Breast epithelium (tissue), 4 donors: ENCODE measurements around the gene ADNP. TPM values are rescaled to one million over a fixed set of nuclear protein-coding genes. Genes with fewer than 3 reads are reported as not detected.
A peak's percentile ranks its signal among the peaks of the same experiment; 100 is the strongest.

Experiments
- DNase-seq, 2 donors: peaks; one replicate each; pipeline ENCODE4 v3.0.0-alpha.2; 2019; ENCODE audit warnings: low spot score in 2 of 2
- H3K27ac ChIP-seq, 2 donors: fragments of 200-600 bp; sonication (generic) in 1 of 2; one replicate each; pipeline ENCODE4 v1.5.1; 2016 to 2019; ENCODE audit warnings: mild to moderate bottlenecking in 1 of 2
- H3K27me3 ChIP-seq, 2 donors: fragments of 200-600 bp; sonication (generic) in 1 of 2; one replicate each; pipeline versions ENCODE4 v1.5.1 to v1.6.0; 2017 to 2019; ENCODE audit warnings: control low read depth in 1 of 2, mild to moderate bottlenecking in 1 of 2
- H3K36me3 ChIP-seq: fragments of 200-600 bp; one replicate; pipeline ENCODE4 v1.5.1; 2019
- H3K4me1 ChIP-seq, 2 donors: fragments of 200-600 bp; sonication (generic); one replicate each; pipeline ENCODE4 v1.5.1; 2016 to 2019; ENCODE audit warnings: control low read depth in 1 of 2
- H3K4me3 ChIP-seq, 3 donors: fragments of 200-600 bp; sonication (generic); 1 replicate in 2 of 3; 2 replicates in 1 of 3; pipeline ENCODE4 v1.5.1; 2016 to 2019; ENCODE audit warnings: mild to moderate bottlenecking in 3 of 3, moderate library complexity in 2 of 3
- H3K9me3 ChIP-seq, 2 donors: fragments of 200-600 bp; sonication (generic) in 1 of 2; one replicate each; pipeline ENCODE4 v1.5.1; 2016 to 2019; ENCODE audit warnings: control low read depth in 1 of 2
- CTCF ChIP-seq, 3 donors: fragments of 450-650 bp; IDR thresholded peaks; one replicate each; pipeline ENCODE4 v1.5.1; 2016 to 2017; ENCODE audit warnings: antibody characterized with exemption in 3 of 3, mild to moderate bottlenecking in 3 of 3, moderate library complexity in 3 of 3
- POLR2A ChIP-seq: fragments of 450-650 bp; IDR thresholded peaks from one replicate; pipeline ENCODE4 v1.6.1; 2016; ENCODE audit warnings: antibody characterized with exemption, mild to moderate bottlenecking, moderate library complexity
- POLR2AphosphoS5 ChIP-seq, 3 donors: sonication (generic); formaldehyde crosslinking; IDR thresholded peaks; one replicate each; pipeline ENCODE4 v1.6.1; 2017; ENCODE audit warnings: antibody characterized with exemption in 3 of 3
- intact Hi-C: fragments of 100-400 bp; cut with DNase I; formaldehyde crosslinking; loops from one replicate; pipeline ENCODE4 v1.15.1; 2023; ENCODE audit warnings: low total_unique reads
- total RNA-seq, 3 donors: library from RNA; depleted of rRNA; stranded (reverse); fragments of >200 nt; gene quantifications; one replicate each; pipeline ENCODE4 v1.1.0, GENCODE V29; 2016

Gene ADNP
- total RNA-seq, 3 donors from 2014 or later, result 51.7 to 70.2 (median 60.0) TPM

- no peak overlapping the region for H3K4me3 ChIP-seq
- TF ChIP-seq POLR2AphosphoS5 (IDR thresholded peaks at IDR 0.05), result no peak
- TF ChIP-seq POLR2A, result no peak
- H3K27me3 ChIP-seq, result no peaks in the 10 kb centered on the region
- H3K9me3 ChIP-seq, result no peaks in the 10 kb centered on the region
- no peaks in the 10 kb centered on the region for H3K4me1 ChIP-seq
- intact Hi-C loops, result no loop called here
- H3K27ac ChIP-seq, result no peak overlapping the region
- peak in 1 of 2 donors; percentile 10 for DNase-seq
- no peaks in the 10 kb centered on the region for H3K36me3 ChIP-seq
Measured at GRCh38 chr20:50969912-50970311, 38.7 kb upstream of the ADNP start.

- peak in 1 of 2 donors; percentile 5 for DNase-seq
- Histone ChIP-seq H3K36me3 (no peaks in the 10 kb centered on the region), H3K4me3 (no peak overlapping the region), H3K9me3 (no peaks in the 10 kb centered on the region), H3K4me1 (no peaks in the 10 kb centered on the region), H3K27me3 (no peaks in the 10 kb centered on the region), H3K27ac (no peak overlapping the region)
- intact Hi-C loops, result no loop called here
- TF ChIP-seq POLR2A, result no peak
- TF ChIP-seq POLR2AphosphoS5 (IDR thresholded peaks at IDR 0.05), result no peak
- TF ChIP-seq CTCF (IDR thresholded peaks at IDR 0.05), result no peak
Measured at GRCh38 chr20:50969435-50969834, 38.2 kb upstream of the ADNP start.

GRCh38 chr20:50968289-50968688, 37.1 kb upstream of the ADNP start:
- intact Hi-C loops, result no loop called here
- no peaks in the 10 kb centered on the region for H3K4me1 ChIP-seq
- no peaks in the 10 kb centered on the region for H3K9me3 ChIP-seq
- no peak overlapping the region for H3K27ac ChIP-seq
- H3K4me3 ChIP-seq, result no peak overlapping the region
- DNase-seq, result no peak
- H3K36me3 ChIP-seq, result no peaks in the 10 kb centered on the region
- TF ChIP-seq POLR2AphosphoS5 (IDR thresholded peaks at IDR 0.05) (no peak), CTCF (IDR thresholded peaks at IDR 0.05) (no peak), POLR2A (no peak)
- H3K27me3 ChIP-seq, result no peaks in the 10 kb centered on the region

- Histone ChIP-seq H3K4me1 (no peaks in the 10 kb centered on the region), H3K36me3 (no peaks in the 10 kb centered on the region), H3K27me3 (no peaks in the 10 kb centered on the region), H3K4me3 (no peak overlapping the region), H3K27ac (no peak overlapping the region), H3K9me3 (no peaks in the 10 kb centered on the region)
- intact Hi-C loops, result no loop called here
- no peak for TF ChIP-seq POLR2AphosphoS5 (IDR thresholded peaks at IDR 0.05)
- no peak for TF ChIP-seq CTCF (IDR thresholded peaks at IDR 0.05)
- TF ChIP-seq POLR2A, result no peak
- no peak for DNase-seq
Measured at GRCh38 chr20:50967586-50967985, 36.3 kb upstream of the ADNP start.

GRCh38 chr20:50959543-50960126, 28.4 kb upstream of the ADNP start:
- Histone ChIP-seq H3K9me3 (no peaks in the 10 kb centered on the region), H3K27me3 (no peaks in the 10 kb centered on the region), H3K27ac (peak overlapping the region in 1 of 2 donors; percentile 94), H3K36me3 (no peaks in the 10 kb centered on the region), H3K4me3 (peak overlapping the region; percentile 59 to 95 (median 92)), H3K4me1 (peaks cover 0 to 23% of the 10 kb centered on the region in 2 donors)
- DNase-seq, result no peak
- intact Hi-C loops, result no loop called here
- no peak for TF ChIP-seq POLR2A
- no peak for TF ChIP-seq POLR2AphosphoS5 (IDR thresholded peaks at IDR 0.05)
- no peak for TF ChIP-seq CTCF (IDR thresholded peaks at IDR 0.05)
